Tibial artery (tissue), 4 donors: ENCODE data around the gene MLLT3.

Experiments
- DNase-seq, 2 donors: peaks; one replicate each; pipeline ENCODE4 v3.0.0-alpha.2; 2019
- H3K27ac ChIP-seq, 2 donors: fragments of 200-600 bp; sonication (generic) in 1 of 2; 1 replicate in 1 of 2; 2 replicates in 1 of 2; pipeline ENCODE4 v1.5.1; 2018 to 2019; ENCODE audit warnings: mild to moderate bottlenecking in 1 of 2
- H3K27me3 ChIP-seq, 2 donors: fragments of 200-600 bp; sonication (generic) in 1 of 2; one replicate each; pipeline versions ENCODE4 v1.5.1 to v1.6.0; 2016 to 2019
- H3K36me3 ChIP-seq, 3 donors: fragments of 200-600 bp; sonication (generic) in 2 of 3; one replicate each; pipeline ENCODE4 v1.5.1; 2016 to 2019; ENCODE audit warnings: mild to moderate bottlenecking in 2 of 3
- H3K4me1 ChIP-seq, 4 donors: fragments of 200-600 bp; sonication (generic) in 2 of 4; 1 replicate in 3 of 4; 2 replicates in 1 of 4; pipeline ENCODE4 v1.5.1; 2016 to 2019
- H3K4me3 ChIP-seq, 2 donors: fragments of 200-600 bp; sonication (generic) in 1 of 2; 1 replicate in 1 of 2; 2 replicates in 1 of 2; pipeline ENCODE4 v1.5.1; 2018 to 2019; ENCODE audit warnings: mild to moderate bottlenecking in 2 of 2
- H3K9me3 ChIP-seq, 3 donors: fragments of 200-600 bp; sonication (generic) in 1 of 3; one replicate each; pipeline ENCODE4 v1.5.1; 2016 to 2019
- CTCF ChIP-seq, 2 experiments: fragments of 200-600 bp in 1 of 2; fragments of 450-650 bp in 1 of 2; IDR thresholded peaks; one replicate each; pipeline ENCODE4 v1.5.1; 2017 to 2019; ENCODE audit warnings: antibody characterized with exemption in 2 of 2, mild to moderate bottlenecking in 1 of 2, moderate library complexity in 1 of 2
- intact Hi-C: fragments of 100-400 bp; cut with DNase I; formaldehyde crosslinking; loops from one replicate; pipeline ENCODE4 v1.15.0; 2023; ENCODE audit warnings: low total_unique reads

MLLT3 gene

GRCh38 chr9:20303066-20303465 lies 319.2 kb downstream of the MLLT3 start:
- Histone ChIP-seq H3K4me3 (no peak overlapping the region), H3K27me3 (no peaks in the 10 kb centered on the region), H3K4me1 (peaks cover 0 to 4% (median 0%) of the 10 kb centered on the region in 4 donors), H3K9me3 (no peaks in the 10 kb centered on the region), H3K27ac (no peak overlapping the region), H3K36me3 (no peaks in the 10 kb centered on the region)
- intact Hi-C loops: no loop called here
- TF ChIP-seq CTCF (IDR thresholded peaks at IDR 0.05): no peak
- DNase-seq: no peak

- no peaks in the 10 kb centered on the region for H3K36me3 ChIP-seq
- no peak for TF ChIP-seq CTCF (IDR thresholded peaks at IDR 0.05)
These were observed 320.1 kb downstream of the MLLT3 start for GRCh38 chr9:20302197-20302596.

GRCh38 chr9:20300430-20301115 lies 321.7 kb downstream of the MLLT3 start:
- no peak overlapping the region for H3K27ac ChIP-seq
- H3K36me3 ChIP-seq: no peaks in the 10 kb centered on the region
- H3K4me3 ChIP-seq: no peak overlapping the region
- no peak for DNase-seq
- intact Hi-C loops: no loop called here
- H3K9me3 ChIP-seq: no peaks in the 10 kb centered on the region
- TF ChIP-seq CTCF (IDR thresholded peaks at IDR 0.05): no peak
- no peaks in the 10 kb centered on the region for H3K27me3 ChIP-seq
- H3K4me1 ChIP-seq: no peaks in the 10 kb centered on the region

More at GRCh38 chr9:20302197-20302596, 320.1 kb downstream of the MLLT3 start:
- intact Hi-C loops: no loop called here
- no peaks in the 10 kb centered on the region for H3K4me1 ChIP-seq
- DNase-seq: no peak
- H3K4me3 ChIP-seq: no peak overlapping the region
- H3K27ac ChIP-seq: no peak overlapping the region
- H3K9me3 ChIP-seq: no peaks in the 10 kb centered on the region
- H3K27me3 ChIP-seq: no peaks in the 10 kb centered on the region

GRCh38 chr9:20297646-20298084 lies 324.6 kb downstream of the MLLT3 start:
- DNase-seq: no peak
- Histone ChIP-seq H3K36me3 (no peaks in the 10 kb centered on the region), H3K27ac (no peak overlapping the region), H3K4me1 (no peaks in the 10 kb centered on the region), H3K9me3 (no peaks in the 10 kb centered on the region), H3K27me3 (no peaks in the 10 kb centered on the region), H3K4me3 (no peak overlapping the region)
- no peak for TF ChIP-seq CTCF (IDR thresholded peaks at IDR 0.05)
- intact Hi-C loops: no loop called here

- H3K27me3 ChIP-seq: no peaks in the 10 kb centered on the region
- H3K4me1 ChIP-seq: no peaks in the 10 kb centered on the region
- H3K9me3 ChIP-seq: no peaks in the 10 kb centered on the region
- no peak for DNase-seq
- intact Hi-C loops: no loop called here
- H3K4me3 ChIP-seq: no peak overlapping the region
- H3K27ac ChIP-seq: no peak overlapping the region
- H3K36me3 ChIP-seq: no peaks in the 10 kb centered on the region
- no peak for TF ChIP-seq CTCF (IDR thresholded peaks at IDR 0.05)
These were observed 326.7 kb downstream of the MLLT3 start for GRCh38 chr9:20295555-20295954.
